Loucy (cell line): Measurements from ENCODE around the gene ARHGAP6.

Source experiments
- H2AFZ ChIP-seq: fragments of 200-600 bp; sonication (generic); 2 replicates; pipeline ENCODE4 v1.6.0; 2016; ENCODE audit warnings: antibody characterized with exemption, mild to moderate bottlenecking, low read length, moderate library complexity
- H3F3A ChIP-seq: fragments of 200-600 bp; 2 replicates; pipeline ENCODE4 v1.6.0; 2016; ENCODE audit warnings: antibody characterized with exemption, low read depth, mild to moderate bottlenecking
- H3K27me3 ChIP-seq: fragments of 200-600 bp; sonication (generic); 2 replicates; pipeline ENCODE4 v1.6.1; 2014; ENCODE audit warnings: low read length, mild to moderate bottlenecking; ENCODE audit not compliant: insufficient read depth, poor library complexity, severe bottlenecking
- H3K36me3 ChIP-seq: fragments of 200-600 bp; sonication (generic); 2 replicates; pipeline ENCODE4 v1.6.1; 2016; ENCODE audit warnings: low read length; ENCODE audit not compliant: insufficient read depth
- H3K4me1 ChIP-seq: fragments of 200-600 bp; sonication (generic); 2 replicates; pipeline ENCODE4 v1.5.1; 2014; ENCODE audit warnings: low read length, mild to moderate bottlenecking; ENCODE audit not compliant: insufficient read depth, poor library complexity, severe bottlenecking
- H3K4me2 ChIP-seq: fragments of 200-600 bp; sonication (generic); 2 replicates; pipeline ENCODE4 v1.6.0; 2014; ENCODE audit warnings: antibody characterized with exemption, low read length, low read depth, mild to moderate bottlenecking; ENCODE audit not compliant: poor library complexity, severe bottlenecking
- H3K4me3 ChIP-seq: fragments of 200-600 bp; sonication (generic); 2 replicates; pipeline ENCODE4 v1.5.1; 2014; ENCODE audit warnings: low read length, mild to moderate bottlenecking, mixed read lengths; ENCODE audit not compliant: poor library complexity, severe bottlenecking
- H3K79me2 ChIP-seq: fragments of 200-600 bp; sonication (generic); 2 replicates; pipeline ENCODE4 v1.6.1; 2014; ENCODE audit warnings: low read length; ENCODE audit not compliant: insufficient read depth
- H3K9ac ChIP-seq: fragments of 200-600 bp; sonication (generic); 2 replicates; pipeline ENCODE4 v1.6.0; 2014; ENCODE audit warnings: mild to moderate bottlenecking, low read depth, low read length, moderate library complexity; ENCODE audit not compliant: poor library complexity, severe bottlenecking
- H3K9me2 ChIP-seq: fragments of 200-600 bp; sonication (generic); replicated peaks from 2 replicates; pipeline ENCODE4 v1.6.1; 2016; ENCODE audit warnings: low read depth, low read length, mixed read lengths
- H3K9me3 ChIP-seq: fragments of 200-600 bp; sonication (generic); 2 replicates; pipeline ENCODE4 v1.6.1; 2014; ENCODE audit warnings: mild to moderate bottlenecking, antibody characterized with exemption, low read length, low read depth; ENCODE audit not compliant: insufficient read depth
- H4K20me1 ChIP-seq: fragments of 200-600 bp; sonication (generic); 2 replicates; pipeline ENCODE4 v1.6.0; 2014; ENCODE audit warnings: antibody characterized with exemption, low read length, mild to moderate bottlenecking; ENCODE audit not compliant: insufficient read depth, poor library complexity, severe bottlenecking
- EZH2phosphoT487 ChIP-seq: fragments of 200-600 bp; IDR thresholded peaks from 2 replicates; pipeline ENCODE4 v1.6.1; 2018; ENCODE audit warnings: antibody characterized with exemption, mild to moderate bottlenecking, moderate library complexity, borderline replicate concordance
- TF ChIP-seq, protein P1 (sequence below): fragments of 200-600 bp; sonication (generic); conservative IDR thresholded peaks from 2 replicates; pipeline ENCODE4 v1.5.1; 2014; ENCODE audit warnings: mild to moderate bottlenecking, antibody characterized with exemption, low read length

The ARHGAP6 gene

GRCh38 chrX:11408783-11409182 is 256.9 kb downstream of the ARHGAP6 start:
- Histone ChIP-seq H3K9me3 (no peaks in the 10 kb centered on the region), H2AFZ (no peak overlapping the region), H3K4me1 (peaks cover 20% of the 10 kb centered on the region), H3K79me2 (no peaks in the 10 kb centered on the region), H3F3A (no peaks in the 10 kb centered on the region), H3K9me2 (no peaks in the 10 kb centered on the region), H4K20me1 (no peaks in the 10 kb centered on the region), H3K9ac (no peak overlapping the region), H3K4me2 (no peak overlapping the region), H3K36me3 (no peaks in the 10 kb centered on the region), H3K4me3 (no peak overlapping the region), H3K27me3 (no peaks in the 10 kb centered on the region)
- TF ChIP-seq EZH2phosphoT487 = no peak
- TF ChIP-seq, protein P1, sequence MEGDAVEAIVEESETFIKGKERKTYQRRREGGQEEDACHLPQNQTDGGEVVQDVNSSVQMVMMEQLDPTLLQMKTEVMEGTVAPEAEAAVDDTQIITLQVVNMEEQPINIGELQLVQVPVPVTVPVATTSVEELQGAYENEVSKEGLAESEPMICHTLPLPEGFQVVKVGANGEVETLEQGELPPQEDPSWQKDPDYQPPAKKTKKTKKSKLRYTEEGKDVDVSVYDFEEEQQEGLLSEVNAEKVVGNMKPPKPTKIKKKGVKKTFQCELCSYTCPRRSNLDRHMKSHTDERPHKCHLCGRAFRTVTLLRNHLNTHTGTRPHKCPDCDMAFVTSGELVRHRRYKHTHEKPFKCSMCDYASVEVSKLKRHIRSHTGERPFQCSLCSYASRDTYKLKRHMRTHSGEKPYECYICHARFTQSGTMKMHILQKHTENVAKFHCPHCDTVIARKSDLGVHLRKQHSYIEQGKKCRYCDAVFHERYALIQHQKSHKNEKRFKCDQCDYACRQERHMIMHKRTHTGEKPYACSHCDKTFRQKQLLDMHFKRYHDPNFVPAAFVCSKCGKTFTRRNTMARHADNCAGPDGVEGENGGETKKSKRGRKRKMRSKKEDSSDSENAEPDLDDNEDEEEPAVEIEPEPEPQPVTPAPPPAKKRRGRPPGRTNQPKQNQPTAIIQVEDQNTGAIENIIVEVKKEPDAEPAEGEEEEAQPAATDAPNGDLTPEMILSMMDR = no peak

GRCh38 chrX:11408109-11408405 is 257.7 kb downstream of the ARHGAP6 start:
- Histone ChIP-seq H3K4me3 (no peak overlapping the region), H3K9ac (no peak overlapping the region), H3K36me3 (no peaks in the 10 kb centered on the region), H3F3A (no peaks in the 10 kb centered on the region), H3K79me2 (no peaks in the 10 kb centered on the region), H3K9me2 (no peaks in the 10 kb centered on the region), H4K20me1 (no peaks in the 10 kb centered on the region), H3K4me1 (peaks cover 15% of the 10 kb centered on the region), H2AFZ (no peak overlapping the region), H3K9me3 (no peaks in the 10 kb centered on the region), H3K4me2 (no peak overlapping the region), H3K27me3 (no peaks in the 10 kb centered on the region)
- no peak for TF ChIP-seq EZH2phosphoT487
- TF ChIP-seq, protein P1 = no peak

GRCh38 chrX:11407331-11408108 is 258.2 kb downstream of the ARHGAP6 start:
- Histone ChIP-seq H4K20me1 (no peaks in the 10 kb centered on the region), H3K9ac (no peak overlapping the region), H3K4me3 (no peak overlapping the region), H3K9me2 (no peaks in the 10 kb centered on the region), H3F3A (no peaks in the 10 kb centered on the region), H3K4me2 (no peak overlapping the region), H3K79me2 (no peaks in the 10 kb centered on the region), H2AFZ (no peak overlapping the region), H3K4me1 (peaks cover 10% of the 10 kb centered on the region), H3K27me3 (no peaks in the 10 kb centered on the region), H3K36me3 (no peaks in the 10 kb centered on the region), H3K9me3 (no peaks in the 10 kb centered on the region)
- TF ChIP-seq, protein P1 = no peak
- TF ChIP-seq EZH2phosphoT487 = no peak
